KMS-11 (cell line): ENCODE results near the gene RAB36.

Source experiments
- H2AFZ ChIP-seq: fragments of 200-600 bp; sonication (generic); 2 replicates; pipeline ENCODE4 v1.6.1; 2016; ENCODE audit warnings: antibody characterized with exemption, mixed run types, low read depth
- H3K27ac ChIP-seq: fragments of 200-600 bp; sonication (generic); 2 replicates; pipeline ENCODE4 v1.6.1; 2016; ENCODE audit warnings: mild to moderate bottlenecking, mixed run types
- H3K27me3 ChIP-seq: fragments of 200-600 bp; sonication (generic); 2 replicates; pipeline ENCODE4 v1.6.1; 2017; ENCODE audit warnings: mild to moderate bottlenecking, low read depth, mixed run types, moderate library complexity; ENCODE audit not compliant: insufficient read depth
- H3K36me3 ChIP-seq: fragments of 200-600 bp; sonication (generic); 2 replicates; pipeline ENCODE4 v1.6.1; 2017; ENCODE audit warnings: mild to moderate bottlenecking, mixed run types; ENCODE audit not compliant: insufficient read depth
- H3K4me1 ChIP-seq: fragments of 200-600 bp; sonication (generic); 2 replicates; pipeline ENCODE4 v1.6.1; 2016; ENCODE audit warnings: mild to moderate bottlenecking, low read depth, mixed run types; ENCODE audit not compliant: poor library complexity, severe bottlenecking
- H3K4me2 ChIP-seq: fragments of 200-600 bp; sonication (generic); 2 replicates; pipeline ENCODE4 v1.7.0; 2016; ENCODE audit warnings: mild to moderate bottlenecking, mixed run types
- H3K4me3 ChIP-seq: fragments of 200-600 bp; sonication (generic); IDR thresholded peaks from 2 replicates; pipeline ENCODE4 v1.6.1; 2017; ENCODE audit warnings: low read depth, low read length, mixed read lengths; ENCODE audit not compliant: insufficient read depth
- H3K79me2 ChIP-seq: fragments of 200-600 bp; sonication (generic); 2 replicates; pipeline ENCODE4 v1.6.1; 2016; ENCODE audit warnings: low read depth, mixed run types; ENCODE audit not compliant: insufficient read depth
- H3K9ac ChIP-seq: fragments of 200-600 bp; sonication (generic); 2 replicates; pipeline ENCODE4 v1.6.1; 2016; ENCODE audit warnings: mild to moderate bottlenecking, mixed run types
- H4K20me1 ChIP-seq: fragments of 200-600 bp; sonication (generic); 2 replicates; pipeline ENCODE4 v1.6.1; 2016; ENCODE audit warnings: mild to moderate bottlenecking, mixed run types; ENCODE audit not compliant: insufficient read depth
- CTCF ChIP-seq: fragments of 200-600 bp; sonication (generic); conservative IDR thresholded peaks from 2 replicates; pipeline ENCODE4 v1.6.1; 2017; ENCODE audit warnings: low read depth, mild to moderate bottlenecking, antibody characterized with exemption, low read length, moderate library complexity, mixed read lengths

RAB36 gene

DNA sequence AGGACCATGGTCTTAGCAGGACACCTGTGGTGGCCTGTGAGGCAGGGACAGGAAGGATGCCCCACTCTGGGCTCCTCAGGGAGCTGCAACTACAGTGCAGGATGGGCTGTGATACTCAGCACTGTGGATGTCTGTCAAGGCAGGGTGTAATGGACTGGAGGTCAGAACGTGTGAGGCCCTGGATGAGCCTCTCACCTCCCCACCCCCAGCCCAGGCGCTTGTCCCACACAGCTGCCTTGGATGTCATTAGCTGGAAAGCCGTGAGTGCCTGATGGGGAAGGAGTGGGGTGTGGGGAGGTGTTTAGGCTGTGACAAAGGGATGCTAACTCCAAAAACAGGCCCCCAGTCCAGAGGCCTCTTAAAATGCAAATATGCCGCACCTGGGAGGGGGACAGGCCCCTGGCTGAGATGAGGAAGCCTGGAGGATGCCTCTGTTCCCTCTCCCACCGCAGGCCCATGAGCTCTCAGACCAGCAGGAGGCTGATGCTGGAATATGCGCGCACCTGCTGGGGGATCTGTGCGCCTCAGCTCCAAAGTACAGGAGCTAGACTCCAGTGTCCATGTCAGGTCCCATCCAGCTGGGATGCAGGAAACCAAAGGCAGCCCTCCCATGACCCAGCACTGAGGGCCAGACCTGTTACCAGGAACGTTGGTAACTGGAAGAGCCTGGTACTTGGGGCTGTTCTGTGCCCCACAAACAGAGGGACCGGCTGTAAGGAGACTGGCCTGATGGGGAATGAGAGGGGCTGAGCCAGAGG lies 28.6 kb upstream of the RAB36 start:
- Histone ChIP-seq H3K4me3 (no peak overlapping the region), H2AFZ (no peak overlapping the region), H3K27ac (no peak overlapping the region), H3K79me2 (no peaks in the 10 kb centered on the region), H3K27me3 (no peaks in the 10 kb centered on the region), H3K4me2 (no peak overlapping the region), H3K36me3 (no peaks in the 10 kb centered on the region), H3K9ac (no peak overlapping the region), H3K4me1 (peaks cover 5% of the 10 kb centered on the region), H4K20me1 (no peaks in the 10 kb centered on the region)
- no peak for TF ChIP-seq CTCF

GRCh38 chr22:23117275-23117674 lies 28.0 kb upstream of the RAB36 start:
- no peak for TF ChIP-seq CTCF
- Histone ChIP-seq H3K27me3 (no peaks in the 10 kb centered on the region), H3K4me2 (no peak overlapping the region), H4K20me1 (no peaks in the 10 kb centered on the region), H2AFZ (no peak overlapping the region), H3K9ac (no peak overlapping the region), H3K27ac (no peak overlapping the region), H3K4me3 (no peak overlapping the region), H3K4me1 (peaks cover 9% of the 10 kb centered on the region), H3K79me2 (no peaks in the 10 kb centered on the region), H3K36me3 (no peaks in the 10 kb centered on the region)

- Histone ChIP-seq H3K27ac (no peak overlapping the region), H3K4me3 (no peak overlapping the region), H3K27me3 (no peaks in the 10 kb centered on the region), H3K4me2 (no peak overlapping the region), H4K20me1 (no peaks in the 10 kb centered on the region), H3K4me1 (peaks cover 9% of the 10 kb centered on the region), H3K36me3 (no peaks in the 10 kb centered on the region), H2AFZ (no peak overlapping the region), H3K79me2 (no peaks in the 10 kb centered on the region), H3K9ac (no peak overlapping the region)
- no peak for TF ChIP-seq CTCF
Measured at GRCh38 chr22:23117891-23118646, 27.2 kb upstream of the RAB36 start.

DNA sequence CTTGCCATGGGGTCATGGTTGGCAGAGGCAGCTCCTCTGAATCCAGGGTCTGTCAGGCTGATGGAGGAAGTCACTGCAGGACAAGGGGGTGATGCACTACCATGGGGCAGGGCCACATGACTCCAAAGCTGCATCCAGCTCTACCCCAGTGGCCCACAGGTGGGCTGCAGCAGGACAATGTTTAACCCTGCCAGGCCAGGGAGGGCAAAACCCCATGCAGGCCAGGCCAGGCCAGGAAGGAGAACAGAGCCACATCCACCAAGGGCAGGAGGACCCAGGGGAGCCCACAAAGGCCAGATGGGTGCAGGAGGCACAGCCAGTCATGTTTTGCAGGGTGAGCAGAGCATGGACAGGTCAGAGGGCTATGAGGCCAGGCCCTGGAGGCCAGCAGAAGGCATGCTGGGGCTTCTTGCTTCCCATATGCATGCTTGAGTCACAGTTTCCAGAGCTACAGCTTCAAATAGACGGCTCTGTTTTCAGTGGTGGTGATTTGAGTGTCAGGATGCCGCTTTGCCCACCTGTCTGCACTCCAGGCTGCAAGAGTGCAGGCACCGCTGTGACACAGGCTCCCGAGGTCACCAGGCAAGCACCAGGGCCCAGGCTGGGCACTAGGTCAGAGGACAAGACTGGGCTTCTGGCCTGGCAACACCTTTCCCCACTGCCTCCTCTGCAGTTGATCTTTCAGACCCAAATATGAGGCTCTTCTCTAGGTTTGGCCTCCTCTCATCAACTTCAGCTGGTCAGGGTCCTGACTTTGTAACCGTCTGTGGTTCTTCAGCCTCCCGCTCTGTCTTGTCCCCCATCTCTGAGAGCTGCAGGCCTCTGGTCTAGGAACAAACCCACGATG lies 26.4 kb upstream of the RAB36 start:
- H3K36me3 ChIP-seq = no peaks in the 10 kb centered on the region
- TF ChIP-seq CTCF = no peak
- no peaks in the 10 kb centered on the region for H3K27me3 ChIP-seq
- no peak overlapping the region for H3K27ac ChIP-seq
- H3K79me2 ChIP-seq = no peaks in the 10 kb centered on the region
- H2AFZ ChIP-seq = no peak overlapping the region
- H3K9ac ChIP-seq = no peak overlapping the region
- no peaks in the 10 kb centered on the region for H4K20me1 ChIP-seq
- no peak overlapping the region for H3K4me2 ChIP-seq
- peaks cover 9% of the 10 kb centered on the region for H3K4me1 ChIP-seq
- no peak overlapping the region for H3K4me3 ChIP-seq
